Upper lobe of left lung (tissue), 4 donors: ENCODE measurements around the gene KRT74.

Experiments used
- CTCF ChIP-seq, 6 experiments: fragments of 450-650 bp in 4 of 6; fragments of 200-600 bp in 2 of 6; sonication (generic) in 2 of 6; IDR thresholded peaks; one replicate each; pipeline ENCODE4 v1.5.1; 2016 to 2019; ENCODE audit warnings: antibody characterized with exemption in 6 of 6
- EP300 ChIP-seq, 4 donors: sonication (generic); formaldehyde crosslinking; IDR thresholded peaks; one replicate each; pipeline ENCODE4 v1.5.1; 2017; ENCODE audit warnings: antibody characterized with exemption in 4 of 4, control low read depth in 2 of 4
- POLR2A ChIP-seq, 4 donors: fragments of 450-650 bp; IDR thresholded peaks; one replicate each; pipeline ENCODE4 v1.5.1; 2016 to 2017; ENCODE audit warnings: antibody characterized with exemption in 4 of 4, mild to moderate bottlenecking in 2 of 4
- POLR2AphosphoS5 ChIP-seq, 2 donors: sonication (generic); formaldehyde crosslinking; IDR thresholded peaks; one replicate each; pipeline ENCODE4 v1.5.1; 2017; ENCODE audit warnings: antibody characterized with exemption in 2 of 2

- no peak for TF ChIP-seq CTCF (IDR thresholded peaks at IDR 0.05)
- TF ChIP-seq POLR2AphosphoS5 (IDR thresholded peaks at IDR 0.05): no peak
- TF ChIP-seq POLR2A (IDR thresholded peaks at IDR 0.05): no peak
- no peak for TF ChIP-seq EP300 (IDR thresholded peaks at IDR 0.05)
Measured at GRCh38 chr12:52613384-52614030, 39.9 kb upstream of the KRT74 start.
